Smooth muscle cell (in vitro differentiated cells): ENCODE data around the gene MICALL2. TPM values are rescaled to one million over a fixed set of nuclear protein-coding genes. Genes with fewer than 3 reads are reported as not detected.

Experiments
- DNase-seq: peaks from one replicate; lab custom pipeline; 2025; ENCODE audit not compliant: unreplicated experiment; lab: John Stamatoyannopoulos, UW
- H2AFZ ChIP-seq: fragments of 200-600 bp; sonication (generic); 2 replicates; pipeline ENCODE4 v1.6.0; 2016; ENCODE audit warnings: antibody characterized with exemption, low read depth, mild to moderate bottlenecking
- H3F3A ChIP-seq: fragments of 200-600 bp; sonication (generic); 2 replicates; pipeline ENCODE4 v1.6.0; 2017; ENCODE audit warnings: antibody characterized with exemption, low read depth
- H3K27ac ChIP-seq: fragments of 200-600 bp; sonication (generic); 2 replicates; pipeline ENCODE4 v1.5.1; 2016; ENCODE audit warnings: low read depth, mild to moderate bottlenecking
- H3K27me3 ChIP-seq: fragments of 200-600 bp; sonication (generic); 2 replicates; pipeline ENCODE4 v1.6.1; 2016; ENCODE audit warnings: low read depth, mild to moderate bottlenecking
- H3K36me3 ChIP-seq: fragments of 200-600 bp; sonication (generic); 2 replicates; pipeline ENCODE4 v1.5.1; 2016; ENCODE audit warnings: low read depth
- H3K4me1 ChIP-seq: fragments of 200-600 bp; sonication (generic); 2 replicates; pipeline ENCODE4 v1.5.1; 2016; ENCODE audit warnings: low read depth
- H3K4me2 ChIP-seq: fragments of 200-600 bp; sonication (generic); 2 replicates; pipeline ENCODE4 v1.6.0; 2016; ENCODE audit warnings: mild to moderate bottlenecking
- H3K4me3 ChIP-seq: fragments of 200-600 bp; sonication (generic); 2 replicates; pipeline ENCODE4 v1.5.1; 2016; ENCODE audit warnings: mild to moderate bottlenecking
- H3K79me2 ChIP-seq: fragments of 200-600 bp; sonication (generic); 2 replicates; pipeline ENCODE4 v1.6.0; 2016; ENCODE audit warnings: low read depth, mild to moderate bottlenecking
- H3K9ac ChIP-seq: fragments of 200-600 bp; sonication (generic); 2 replicates; pipeline ENCODE4 v1.6.0; 2016; ENCODE audit warnings: low read depth
- H3K9me3 ChIP-seq: fragments of 200-600 bp; sonication (generic); replicated peaks from 2 replicates; pipeline ENCODE4 v1.5.1; 2016; ENCODE audit warnings: low read depth
- H4K20me1 ChIP-seq: fragments of 200-600 bp; sonication (generic); 2 replicates; pipeline ENCODE4 v1.6.0; 2016; ENCODE audit warnings: low read depth
- CTCF ChIP-seq: fragments of 200-600 bp; sonication (generic); IDR thresholded peaks from 2 replicates; pipeline ENCODE4 v1.5.1; 2017; ENCODE audit warnings: borderline replicate concordance, mild to moderate bottlenecking, antibody characterized with exemption; ENCODE audit not compliant: insufficient read depth, poor library complexity, severe bottlenecking
- WGBS: methylation state at CpG from one replicate; pipeline ENCODE4 v1.1.7; 2016; ENCODE audit warnings: low lambda C conversion rate; 5-methylcytosine and 5-hydroxymethylcytosine counted together
- polyA plus RNA-seq: library from polyadenylated mRNA; unstranded; fragments of >200 nt; fragmentation: Nextera tagmentation; extraction: Ambion mirVana; gene quantifications from 2 replicates; pipeline ENCODE4 v1.2.1, GENCODE V29; 2016
- total RNA-seq: library from RNA; depleted of rRNA; stranded (reverse); fragments of >200 nt; gene quantifications from 2 replicates; pipeline ENCODE4 v1.2.3, GENCODE V29; 2014

The MICALL2 gene
- total and polyA plus RNA-seq, 2 experiments from 2014 or later = 4.2 to 18.9 TPM

- Histone ChIP-seq H3K4me1 (no peaks in the 10 kb centered on the region), H3K27ac (no peak overlapping the region), H3K4me2 (no peak overlapping the region), H3F3A (no peaks in the 10 kb centered on the region), H3K79me2 (no peaks in the 10 kb centered on the region), H4K20me1 (no peaks in the 10 kb centered on the region), H3K9me3 (no peaks in the 10 kb centered on the region), H3K27me3 (peaks cover 4% of the 10 kb centered on the region), H3K36me3 (no peaks in the 10 kb centered on the region), H2AFZ (no peak overlapping the region), H3K9ac (no peak overlapping the region), H3K4me3 (no peak overlapping the region)
- TF ChIP-seq CTCF = no peak
- DNase-seq = no peak
- WGBS = 85% methylated on average over 4 of the region's 4 CpGs
Measured at GRCh38 chr7:1391449-1391848, 67.8 kb downstream of the MICALL2 start.

GRCh38 chr7:1388703-1389335, 70.5 kb downstream of the MICALL2 start:
- H3K4me1 ChIP-seq = no peaks in the 10 kb centered on the region
- no peak overlapping the region for H2AFZ ChIP-seq
- WGBS = 85% methylated on average over 14 of the region's 29 CpGs
- H3K79me2 ChIP-seq = no peaks in the 10 kb centered on the region
- H3K27ac ChIP-seq = no peak overlapping the region
- no peak overlapping the region for H3K4me3 ChIP-seq
- H3K9ac ChIP-seq = no peak overlapping the region
- no peaks in the 10 kb centered on the region for H3K36me3 ChIP-seq
- TF ChIP-seq CTCF = no peak
- no peaks in the 10 kb centered on the region for H3K9me3 ChIP-seq
- no peak for DNase-seq
- H4K20me1 ChIP-seq = no peaks in the 10 kb centered on the region
- H3K27me3 ChIP-seq = peaks cover 9% of the 10 kb centered on the region
- no peaks in the 10 kb centered on the region for H3F3A ChIP-seq
- H3K4me2 ChIP-seq = no peak overlapping the region

- no peak overlapping the region for H3K4me2 ChIP-seq
- TF ChIP-seq CTCF = no peak
- H3F3A ChIP-seq = no peaks in the 10 kb centered on the region
- peaks cover 13% of the 10 kb centered on the region for H3K27me3 ChIP-seq
- H2AFZ ChIP-seq = no peak overlapping the region
- H3K79me2 ChIP-seq = no peaks in the 10 kb centered on the region
- H4K20me1 ChIP-seq = no peaks in the 10 kb centered on the region
- no peak overlapping the region for H3K4me3 ChIP-seq
- 95% methylated on average over 19 of the region's 19 CpGs for WGBS
- H3K36me3 ChIP-seq = no peaks in the 10 kb centered on the region
- H3K9ac ChIP-seq = no peak overlapping the region
- H3K4me1 ChIP-seq = no peaks in the 10 kb centered on the region
- no peaks in the 10 kb centered on the region for H3K9me3 ChIP-seq
- no peak overlapping the region for H3K27ac ChIP-seq
- DNase-seq = no peak
Measured at GRCh38 chr7:1388021-1388702, 71.1 kb downstream of the MICALL2 start.

GRCh38 chr7:1387261-1387660, 72.0 kb downstream of the MICALL2 start:
- DNase-seq = no peak
- Histone ChIP-seq H3K27ac (no peak overlapping the region), H4K20me1 (no peaks in the 10 kb centered on the region), H2AFZ (no peak overlapping the region), H3K4me3 (no peak overlapping the region), H3F3A (no peaks in the 10 kb centered on the region), H3K79me2 (no peaks in the 10 kb centered on the region), H3K9me3 (no peaks in the 10 kb centered on the region), H3K4me1 (no peaks in the 10 kb centered on the region), H3K36me3 (no peaks in the 10 kb centered on the region), H3K4me2 (no peak overlapping the region), H3K9ac (no peak overlapping the region), H3K27me3 (peaks cover 17% of the 10 kb centered on the region)
- WGBS = 81% methylated on average over 14 of the region's 18 CpGs
- TF ChIP-seq CTCF = no peak
